OCI-LY3 (cell line): ENCODE results near the gene TMEM51.
A peak's percentile ranks its signal among the peaks of the same experiment; 100 is the strongest.

ENCODE experiments used
- H2AFZ ChIP-seq: fragments of 200-600, 300-600 bp; shearing (Covaris generic); 2 replicates; pipeline ENCODE4 v1.6.0; 2014; ENCODE audit warnings: antibody characterized with exemption, low read depth, low read length
- H3K27ac ChIP-seq: fragments of 200-600, 300-600 bp; sonication (generic); 2 replicates; pipeline ENCODE4 v1.5.1; 2014; ENCODE audit warnings: mild to moderate bottlenecking, low read length, moderate library complexity, mixed read lengths
- H3K27me3 ChIP-seq: fragments of 200-600, 300-600 bp; sonication (generic); 2 replicates; pipeline ENCODE4 v1.6.1; 2014; ENCODE audit warnings: low read depth, low read length, mixed read lengths
- H3K36me3 ChIP-seq: fragments of 200-600, 300-600 bp; sonication (generic); replicated peaks from 2 replicates; pipeline ENCODE3; 2014; ENCODE audit warnings: low read depth, low read length, mixed read lengths
- H3K4me1 ChIP-seq: fragments of 300-600, 200-600 bp; sonication (generic); 2 replicates; pipeline ENCODE4 v1.6.1; 2014; ENCODE audit warnings: low read length, mixed read lengths
- H3K4me2 ChIP-seq: fragments of 200-600, 300-600 bp; sonication (generic); 2 replicates; pipeline ENCODE4 v1.6.1; 2014; ENCODE audit warnings: low read length, mixed read lengths
- H3K4me3 ChIP-seq: fragments of 300-600, 200-600 bp; sonication (generic); 2 replicates; pipeline ENCODE4 v1.5.1; 2014; ENCODE audit warnings: antibody characterized with exemption, mild to moderate bottlenecking, low read length, moderate library complexity
- H3K79me2 ChIP-seq: fragments of 300-600, 200-600 bp; shearing (Covaris generic); 2 replicates; pipeline ENCODE4 v1.6.1; 2014; ENCODE audit warnings: mild to moderate bottlenecking, low read length, mixed read lengths
- H3K9ac ChIP-seq: fragments of 300-600, 200-600 bp; shearing (Covaris generic); 2 replicates; pipeline ENCODE4 v1.6.0; 2014; ENCODE audit warnings: mild to moderate bottlenecking, low read length, moderate library complexity
- H3K9me3 ChIP-seq: fragments of 200-600, 300-600 bp; shearing (Covaris generic); 2 replicates; pipeline ENCODE4 v1.6.1; 2014; ENCODE audit warnings: low read length, mixed read lengths; ENCODE audit not compliant: insufficient read depth
- H4K20me1 ChIP-seq: fragments of 200-600, 300-600 bp; sonication (generic); 2 replicates; pipeline ENCODE4 v1.6.1; 2016; ENCODE audit warnings: low read length, mixed read lengths; ENCODE audit not compliant: insufficient read depth
- EZH2phosphoT487 ChIP-seq: fragments of 200-600 bp; shearing (Covaris generic); IDR thresholded peaks from 2 replicates; pipeline ENCODE4 v1.6.1; 2018; ENCODE audit warnings: antibody characterized with exemption, mixed run types, low read depth
- TF ChIP-seq, protein P1 (sequence below): fragments of 200-600, 300-600 bp; sonication (generic); IDR thresholded peaks from 2 replicates; pipeline ENCODE4 v1.5.1; 2014; ENCODE audit warnings: antibody characterized with exemption, low read length, low read depth

Gene TMEM51

DNA sequence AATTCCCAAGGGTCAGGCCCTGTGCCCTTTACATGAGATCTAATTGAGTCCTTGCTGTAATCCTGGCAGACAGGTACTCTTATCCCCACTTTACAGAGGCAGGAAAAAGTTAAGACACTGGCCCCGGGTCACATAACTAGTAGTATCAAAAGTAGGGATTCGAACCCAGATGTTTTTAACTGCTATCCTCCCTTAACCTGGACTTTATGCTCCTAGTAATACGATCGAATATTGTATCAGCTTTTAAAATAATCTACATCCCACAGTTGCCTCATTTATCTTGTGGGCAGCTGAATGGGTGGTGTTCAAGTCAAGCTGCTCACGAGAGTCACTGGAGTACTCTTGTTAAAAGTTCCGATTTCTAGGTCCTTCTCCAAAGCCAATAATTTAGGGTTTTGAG, 25.5 kb upstream of the TMEM51 start:
- Histone ChIP-seq H3K27me3 (no peaks in the 10 kb centered on the region), H3K79me2 (no peaks in the 10 kb centered on the region), H3K36me3 (no peaks in the 10 kb centered on the region), H2AFZ (no peak overlapping the region), H3K27ac (no peak overlapping the region), H3K9ac (no peak overlapping the region), H3K9me3 (no peaks in the 10 kb centered on the region), H3K4me1 (no peaks in the 10 kb centered on the region), H3K4me2 (no peak overlapping the region), H4K20me1 (no peaks in the 10 kb centered on the region), H3K4me3 (no peak overlapping the region)
- TF ChIP-seq, protein P1, sequence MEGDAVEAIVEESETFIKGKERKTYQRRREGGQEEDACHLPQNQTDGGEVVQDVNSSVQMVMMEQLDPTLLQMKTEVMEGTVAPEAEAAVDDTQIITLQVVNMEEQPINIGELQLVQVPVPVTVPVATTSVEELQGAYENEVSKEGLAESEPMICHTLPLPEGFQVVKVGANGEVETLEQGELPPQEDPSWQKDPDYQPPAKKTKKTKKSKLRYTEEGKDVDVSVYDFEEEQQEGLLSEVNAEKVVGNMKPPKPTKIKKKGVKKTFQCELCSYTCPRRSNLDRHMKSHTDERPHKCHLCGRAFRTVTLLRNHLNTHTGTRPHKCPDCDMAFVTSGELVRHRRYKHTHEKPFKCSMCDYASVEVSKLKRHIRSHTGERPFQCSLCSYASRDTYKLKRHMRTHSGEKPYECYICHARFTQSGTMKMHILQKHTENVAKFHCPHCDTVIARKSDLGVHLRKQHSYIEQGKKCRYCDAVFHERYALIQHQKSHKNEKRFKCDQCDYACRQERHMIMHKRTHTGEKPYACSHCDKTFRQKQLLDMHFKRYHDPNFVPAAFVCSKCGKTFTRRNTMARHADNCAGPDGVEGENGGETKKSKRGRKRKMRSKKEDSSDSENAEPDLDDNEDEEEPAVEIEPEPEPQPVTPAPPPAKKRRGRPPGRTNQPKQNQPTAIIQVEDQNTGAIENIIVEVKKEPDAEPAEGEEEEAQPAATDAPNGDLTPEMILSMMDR: no peak
- no peak for TF ChIP-seq EZH2phosphoT487

DNA sequence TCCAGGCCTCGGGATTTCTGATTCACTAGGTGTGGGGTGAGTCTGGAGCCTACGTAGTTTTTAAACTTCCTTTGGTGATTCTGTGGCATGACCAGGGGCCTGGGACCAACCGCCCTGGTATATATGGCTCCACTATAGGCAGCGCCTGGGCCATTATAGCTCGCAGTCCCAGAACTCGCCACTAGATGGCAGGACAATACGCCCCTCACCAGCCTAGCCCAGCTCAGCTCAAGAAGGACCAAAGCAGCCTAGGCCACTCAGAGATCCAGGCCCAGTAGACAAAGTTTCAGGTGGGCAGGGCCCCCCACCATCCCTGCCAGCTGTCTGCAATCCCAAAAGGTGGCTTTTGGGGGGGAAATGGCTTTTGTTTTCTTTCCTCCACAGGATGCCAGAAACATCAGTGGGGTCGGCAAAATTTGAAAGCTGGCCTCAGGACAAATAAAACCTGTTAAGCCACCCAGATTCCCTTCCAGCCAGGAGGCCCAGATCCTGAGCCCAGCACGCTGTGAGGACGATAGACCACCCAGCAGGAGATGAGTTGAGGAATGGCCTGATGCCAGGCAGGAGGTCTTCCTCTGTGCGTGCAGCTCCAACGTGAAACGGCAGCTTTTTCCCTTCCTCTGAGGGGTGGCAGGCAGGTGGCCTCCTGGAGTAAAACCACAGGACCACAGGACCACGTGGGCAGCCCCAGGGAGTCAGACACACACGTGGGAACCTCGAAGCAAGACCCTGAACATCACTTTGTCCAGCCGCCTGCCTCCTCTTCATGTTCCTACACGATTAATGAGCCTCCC, 24.8 kb upstream of the TMEM51 start:
- H3K4me3 ChIP-seq: no peak overlapping the region
- no peak for TF ChIP-seq EZH2phosphoT487
- TF ChIP-seq, protein P1: peak; percentile 73

DNA sequence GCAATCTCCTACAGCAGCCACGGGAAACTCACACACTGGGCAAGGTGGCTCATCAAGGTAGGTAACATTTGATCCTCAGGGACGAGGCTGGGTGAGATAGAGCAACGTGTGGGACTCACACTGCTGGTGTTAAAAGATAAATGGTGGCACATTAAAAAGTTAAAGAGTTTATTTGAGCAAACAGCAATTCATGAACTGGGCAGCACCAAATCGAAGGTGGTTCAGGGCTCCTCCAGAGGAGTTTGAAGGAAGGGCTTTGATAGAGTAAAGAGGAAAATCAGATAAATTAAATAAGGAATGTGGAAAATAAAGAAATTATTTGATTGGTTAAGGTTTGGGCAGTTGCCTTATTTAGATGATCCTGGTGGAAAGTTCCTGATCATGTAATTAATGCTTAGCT, 23.6 kb upstream of the TMEM51 start:
- Histone ChIP-seq H3K79me2 (no peaks in the 10 kb centered on the region), H3K9ac (no peak overlapping the region), H3K4me3 (no peak overlapping the region), H2AFZ (no peak overlapping the region), H3K9me3 (no peaks in the 10 kb centered on the region), H3K36me3 (no peaks in the 10 kb centered on the region), H4K20me1 (no peaks in the 10 kb centered on the region), H3K4me1 (no peaks in the 10 kb centered on the region), H3K27me3 (0 out of 2 replicates have a peak, but pooled peaks cover 4% of the 10 kb centered on the region), H3K4me2 (no peak overlapping the region), H3K27ac (no peak overlapping the region)
- TF ChIP-seq, protein P1: no peak
- TF ChIP-seq EZH2phosphoT487: no peak

More for the DNA sequence above, 24.8 kb upstream of the TMEM51 start:
- Histone ChIP-seq H3K9ac (no peak overlapping the region), H4K20me1 (no peaks in the 10 kb centered on the region), H3K36me3 (no peaks in the 10 kb centered on the region), H3K9me3 (no peaks in the 10 kb centered on the region), H3K79me2 (no peaks in the 10 kb centered on the region), H3K4me1 (no peaks in the 10 kb centered on the region), H3K27me3 (0 out of 2 replicates have a peak, but pooled peaks cover 2% of the 10 kb centered on the region), H3K27ac (no peak overlapping the region), H2AFZ (no peak overlapping the region), H3K4me2 (no peak overlapping the region)

DNA sequence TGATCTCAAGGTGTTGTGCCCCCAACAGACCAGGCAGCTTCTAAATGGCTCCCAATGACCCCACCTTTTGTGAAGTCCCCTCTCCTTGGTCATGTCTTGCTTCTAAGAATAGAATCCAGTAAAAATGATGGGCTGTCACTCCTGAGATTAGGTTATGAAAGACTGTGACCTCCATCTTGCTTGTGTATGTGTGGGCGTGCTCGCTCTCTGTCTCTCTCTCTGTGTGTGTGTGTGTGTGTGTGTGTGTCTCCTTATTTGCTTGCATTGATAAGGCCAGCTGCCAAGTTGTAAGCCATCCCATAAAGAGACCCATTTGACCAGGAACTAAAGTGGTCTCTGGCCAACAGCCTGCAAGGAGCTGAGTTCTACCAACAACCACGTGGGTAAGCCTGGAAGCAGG, 22.9 kb upstream of the TMEM51 start:
- no peaks in the 10 kb centered on the region for H4K20me1 ChIP-seq
- no peak overlapping the region for H3K9ac ChIP-seq
- no peaks in the 10 kb centered on the region for H3K4me1 ChIP-seq
- no peaks in the 10 kb centered on the region for H3K79me2 ChIP-seq
- no peak overlapping the region for H2AFZ ChIP-seq
- no peak overlapping the region for H3K27ac ChIP-seq
- H3K4me3 ChIP-seq: no peak overlapping the region
- no peak overlapping the region for H3K4me2 ChIP-seq
- TF ChIP-seq, protein P1: no peak
- no peak for TF ChIP-seq EZH2phosphoT487
- 0 out of 2 replicates have a peak, but pooled peaks cover 4% of the 10 kb centered on the region for H3K27me3 ChIP-seq
- H3K9me3 ChIP-seq: no peaks in the 10 kb centered on the region
- H3K36me3 ChIP-seq: no peaks in the 10 kb centered on the region
